Suppressor macrophage treated with lipopolysaccharide for 1 hour (primary cell): ENCODE results near the gene STAG1.
"Not testable (repeated sequence)": the region's sequence is repeated elsewhere in the genome, so short reads cannot be mapped to it uniquely, and the experiment has no call there.

Experiments used
- DNase-seq, 3 donors: peaks; one replicate each; pipeline ENCODE4 v3.0.0-alpha.2; 2020 to 2022

The STAG1 gene

DNA sequence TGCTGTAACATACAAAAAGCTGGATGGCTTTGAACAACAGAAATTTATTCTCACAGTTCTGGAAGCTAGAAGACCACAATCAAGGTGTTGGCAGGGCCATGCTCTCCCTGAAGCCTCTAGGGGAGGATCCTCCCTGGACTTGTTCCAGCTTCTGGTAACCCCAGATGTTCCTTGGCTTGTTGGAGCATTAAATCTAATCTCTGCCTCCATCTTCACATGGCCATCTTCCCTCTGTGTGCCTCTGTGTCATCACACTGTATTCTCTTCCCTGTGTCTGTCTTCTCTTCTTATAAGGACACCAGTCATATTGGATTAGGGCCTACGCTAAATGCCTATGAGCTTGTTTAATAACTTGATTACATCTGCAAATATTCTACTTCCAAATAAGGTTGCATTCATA is 109.5 kb downstream of the STAG1 start:
- no peak for DNase-seq

DNA sequence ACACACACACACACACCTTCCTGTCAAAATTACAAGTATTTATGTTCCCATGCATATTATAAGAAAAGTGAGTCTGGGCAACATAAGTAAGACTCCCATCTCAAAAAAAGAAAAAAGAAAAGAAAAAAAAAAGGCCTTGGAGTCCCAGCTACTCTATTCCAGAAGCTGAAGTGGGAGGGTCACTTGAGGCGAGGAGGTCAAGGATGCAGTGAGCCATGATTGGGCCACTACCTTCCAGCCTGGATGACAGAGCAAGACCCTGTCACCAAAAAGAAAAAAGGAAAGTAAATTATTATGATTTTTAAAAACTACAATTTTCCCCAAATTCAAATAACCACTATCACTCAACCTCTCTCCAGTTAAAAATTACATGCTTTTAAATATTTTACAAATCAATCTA is 113.1 kb downstream of the STAG1 start:
- no peak for DNase-seq

DNA sequence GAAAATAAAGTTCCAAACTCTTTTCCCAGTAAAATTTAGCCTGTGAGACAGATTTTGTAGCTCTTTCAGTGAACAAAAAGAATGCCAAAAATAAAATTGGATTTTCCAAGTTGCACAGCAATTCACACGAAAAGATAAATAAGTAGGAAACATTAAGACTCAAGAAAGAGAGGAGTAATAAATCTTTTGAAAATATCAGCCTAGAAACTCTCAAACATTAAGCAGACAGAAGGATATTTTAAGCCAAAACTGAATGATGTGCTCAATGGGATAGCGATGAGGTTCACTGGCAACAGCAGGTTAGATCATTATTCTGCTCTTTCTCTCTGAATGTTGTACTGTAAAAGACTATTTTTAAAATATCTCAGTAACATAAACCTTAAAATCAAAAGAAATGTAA is 115.0 kb downstream of the STAG1 start:
- DNase-seq, result no peak

DNA sequence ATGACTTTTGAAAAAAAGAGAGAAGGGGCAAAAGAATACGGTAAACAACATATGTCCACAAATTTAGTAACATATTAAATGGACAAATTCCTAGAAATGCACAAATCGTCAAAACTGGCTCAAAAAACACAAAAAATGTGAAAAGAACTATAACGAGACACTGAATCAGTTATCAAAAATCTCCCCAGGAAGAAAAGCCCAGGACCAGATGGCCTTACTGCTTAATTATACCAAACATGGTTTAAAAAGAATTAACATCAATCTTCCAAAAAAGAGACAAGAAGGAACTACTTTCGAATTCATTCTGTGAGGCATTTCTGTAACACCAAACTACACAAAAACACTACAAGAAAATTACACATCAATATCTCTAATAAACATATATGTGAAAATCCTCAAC is 117.4 kb downstream of the STAG1 start:
- DNase-seq, result no peak

DNA sequence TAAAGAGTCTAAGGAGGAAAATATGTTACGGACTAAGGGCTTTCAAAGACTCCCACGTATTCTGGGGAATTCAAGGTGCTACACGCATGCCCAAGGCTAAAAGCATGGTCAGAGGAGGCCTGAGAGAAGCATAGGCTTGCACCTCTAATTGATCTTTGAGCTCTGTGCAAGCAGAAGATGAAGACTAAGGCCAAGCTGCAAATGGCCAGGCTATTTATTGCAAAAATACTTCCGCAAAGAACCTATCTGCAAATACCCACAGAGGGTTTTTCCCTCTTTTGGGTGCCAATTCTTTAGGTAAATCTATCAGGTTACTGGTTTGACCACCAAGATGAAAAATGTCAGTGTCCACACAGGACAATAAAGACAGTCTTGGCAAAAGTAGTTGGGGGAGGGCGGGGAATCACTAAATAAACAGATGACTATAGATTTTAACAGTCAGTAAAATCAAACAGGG is 119.5 kb downstream of the STAG1 start:
- DNase-seq, result no peak

DNA sequence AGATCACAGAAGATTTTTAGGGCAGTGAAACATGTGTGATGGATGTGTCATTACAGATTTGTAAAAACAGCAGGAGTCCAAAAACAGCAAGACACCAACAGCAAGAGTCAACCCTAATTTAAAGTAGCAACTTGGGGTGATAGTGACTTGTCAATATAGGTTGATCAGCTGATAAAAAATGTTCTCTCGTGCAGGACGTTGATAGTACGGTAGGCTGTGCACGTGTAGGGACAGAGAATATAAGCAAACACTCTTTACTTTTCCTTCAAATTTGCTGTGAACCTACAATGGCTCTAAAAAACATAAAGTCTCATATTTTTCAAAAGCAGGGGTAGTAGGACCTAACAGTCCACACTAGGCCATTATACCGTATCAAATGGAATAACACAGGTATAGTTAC is 120.8 kb downstream of the STAG1 start:
- DNase-seq, result no peak

DNA sequence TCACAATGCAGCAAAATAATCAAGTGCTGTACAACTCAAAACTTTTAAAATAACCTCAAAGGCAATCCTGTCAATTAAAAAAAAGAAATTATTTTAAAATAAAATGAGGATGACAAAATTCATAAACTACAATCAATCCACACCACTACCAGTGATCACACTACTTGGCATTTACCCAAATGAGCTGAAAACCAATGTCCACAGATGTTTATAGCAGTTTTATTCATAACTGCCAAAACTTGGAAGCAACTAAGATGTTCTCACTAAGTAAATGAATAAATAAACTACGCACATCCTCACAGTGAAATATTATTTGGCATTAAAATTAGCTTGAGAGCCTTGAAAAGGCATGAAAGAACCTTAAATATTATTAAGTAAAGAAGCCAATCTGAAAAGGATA is 121.3 kb downstream of the STAG1 start:
- no peak for DNase-seq

DNA sequence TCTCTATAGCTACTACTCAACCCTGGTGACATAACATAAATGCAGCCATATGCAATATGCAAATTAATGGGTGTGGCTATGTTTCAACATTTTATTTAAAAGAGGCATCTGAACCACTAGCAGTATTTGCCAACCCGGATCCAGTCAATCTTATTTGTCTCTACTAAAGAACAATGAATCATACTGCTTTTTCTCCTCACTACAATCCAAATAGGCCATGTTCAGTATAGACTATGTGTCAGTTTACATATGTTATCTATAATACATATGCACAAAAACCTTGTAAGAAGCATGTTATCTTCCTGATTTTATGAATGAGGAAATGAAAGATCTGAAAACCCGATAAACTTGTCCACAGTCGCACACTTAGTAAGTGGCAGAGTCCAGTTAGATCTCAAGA is 125.7 kb downstream of the STAG1 start:
- peak; percentile 6 to 25 (median 22) for DNase-seq

DNA sequence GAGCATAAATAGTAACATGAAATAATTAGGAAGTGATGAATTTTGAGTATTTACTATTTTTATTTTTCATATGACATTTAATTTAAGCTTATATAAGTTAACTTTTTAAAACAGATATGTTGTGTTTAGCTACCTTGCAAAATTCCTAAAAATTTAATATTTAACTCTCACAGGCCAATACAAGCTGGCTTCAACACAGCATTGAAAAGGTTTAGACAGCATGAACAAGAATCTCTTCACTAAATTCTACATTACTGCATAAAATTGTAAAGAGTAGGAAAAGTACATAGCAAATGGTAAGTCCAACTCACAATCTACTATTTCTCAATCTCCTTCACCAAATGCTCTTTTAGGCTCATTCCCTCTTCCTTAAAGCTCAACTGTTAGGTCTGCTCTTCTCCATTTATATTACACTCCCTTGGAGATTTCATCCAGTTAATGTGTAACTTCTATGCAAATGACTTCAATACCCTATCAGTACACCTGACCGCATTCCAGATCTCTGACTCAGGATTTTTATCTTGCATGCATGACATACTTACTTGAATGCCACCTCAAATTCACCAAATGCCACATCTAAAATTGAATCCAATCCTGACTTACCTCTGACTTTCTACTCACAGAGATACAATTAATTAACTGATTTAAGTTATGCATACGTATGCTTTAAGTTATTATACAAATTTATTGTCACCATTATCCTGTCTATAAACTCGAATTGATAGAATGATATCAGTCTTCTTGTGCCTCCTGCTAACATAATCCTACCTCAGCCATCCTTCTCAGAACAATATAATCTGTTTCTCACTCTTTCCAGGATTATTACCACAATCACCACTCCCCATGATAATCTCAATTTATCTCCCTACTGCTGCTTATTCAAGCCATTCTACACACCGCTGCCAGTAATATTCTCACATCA is 127.0 kb downstream of the STAG1 start:
- no peak for DNase-seq

DNA sequence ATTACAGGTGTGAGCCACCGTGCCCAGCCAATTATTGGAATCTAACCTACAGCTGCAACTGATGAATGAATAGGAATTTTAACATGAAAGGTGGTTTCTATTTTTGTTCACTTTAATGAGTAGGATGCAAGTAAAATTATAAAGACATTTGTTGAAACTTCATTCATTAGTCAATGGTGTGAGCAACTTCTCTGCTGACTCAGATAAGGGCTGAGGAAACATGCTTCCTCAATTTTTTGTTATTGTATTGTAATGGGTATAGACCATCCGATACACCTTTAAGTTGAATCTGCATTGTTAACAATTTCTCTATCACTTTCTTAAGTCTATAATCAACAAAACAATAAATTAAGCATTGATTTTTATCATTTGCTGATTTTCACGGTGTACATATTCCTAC is 127.8 kb downstream of the STAG1 start:
- peak; percentile 39 to 69 (median 59) for DNase-seq

DNA sequence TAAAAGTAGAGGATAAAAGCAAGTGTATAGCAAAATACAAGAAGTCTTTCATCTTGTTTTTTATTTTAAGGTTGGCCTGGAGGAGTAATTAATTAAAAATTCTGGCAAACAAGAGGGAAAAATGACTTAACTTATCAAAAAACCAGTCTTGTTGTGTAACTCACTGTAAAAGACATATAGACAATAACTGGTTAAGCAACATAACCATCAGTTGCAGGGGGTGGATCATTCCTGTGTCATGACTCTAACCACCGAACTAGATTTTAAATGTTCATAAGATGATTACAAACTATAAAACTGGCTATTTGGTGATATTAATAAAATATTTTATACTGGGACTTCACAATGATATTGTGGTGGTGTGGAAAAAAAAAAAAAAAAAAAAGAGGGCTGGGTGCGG is 130.6 kb downstream of the STAG1 start:
- no peak for DNase-seq

DNA sequence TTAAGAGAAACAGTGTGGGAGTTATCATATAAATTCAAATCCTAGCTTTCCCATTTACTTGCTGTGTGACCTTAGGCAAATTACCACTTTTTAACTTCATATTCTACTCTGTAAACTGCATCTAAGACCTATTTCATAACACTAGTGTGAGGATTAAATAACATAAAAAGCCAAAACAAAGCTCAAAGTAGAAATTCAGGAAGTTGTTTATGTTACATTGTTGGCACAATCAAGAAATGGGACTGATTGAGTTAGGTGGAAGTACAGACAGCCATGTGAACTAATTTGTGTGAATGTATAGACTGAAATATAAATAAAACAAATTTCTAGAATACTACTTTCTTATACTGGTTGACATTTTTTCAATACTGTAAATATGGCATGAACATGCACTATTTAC is 131.7 kb downstream of the STAG1 start:
- peak in 1 of 3 donors; percentile 25 for DNase-seq

DNA sequence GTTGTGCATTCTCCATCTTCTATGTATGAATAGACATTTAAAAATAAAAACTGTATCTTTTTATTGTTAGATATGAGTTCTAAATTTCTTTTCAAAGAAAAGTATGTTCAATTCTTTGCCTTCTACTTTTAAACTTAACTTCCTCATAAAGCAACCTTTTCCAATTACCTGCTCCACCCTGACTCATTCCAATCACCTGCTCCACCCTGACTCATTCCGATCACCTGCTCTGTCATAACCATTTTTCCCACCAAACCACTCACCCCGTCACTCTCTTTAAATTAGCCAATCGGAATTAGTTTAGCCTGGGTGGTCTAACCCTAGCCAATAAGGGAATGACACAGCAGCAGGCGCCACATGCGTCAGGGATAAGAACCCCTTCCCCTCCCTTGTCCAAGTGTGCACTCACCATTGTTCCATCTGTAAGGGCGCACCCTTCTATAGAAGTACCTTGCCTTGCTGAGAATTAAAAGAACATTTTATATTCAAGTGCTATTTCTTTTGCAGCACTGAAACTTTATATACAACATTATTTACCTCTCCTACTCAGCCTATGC is 134.1 kb downstream of the STAG1 start:
- not testable (repeated sequence) for DNase-seq

DNA sequence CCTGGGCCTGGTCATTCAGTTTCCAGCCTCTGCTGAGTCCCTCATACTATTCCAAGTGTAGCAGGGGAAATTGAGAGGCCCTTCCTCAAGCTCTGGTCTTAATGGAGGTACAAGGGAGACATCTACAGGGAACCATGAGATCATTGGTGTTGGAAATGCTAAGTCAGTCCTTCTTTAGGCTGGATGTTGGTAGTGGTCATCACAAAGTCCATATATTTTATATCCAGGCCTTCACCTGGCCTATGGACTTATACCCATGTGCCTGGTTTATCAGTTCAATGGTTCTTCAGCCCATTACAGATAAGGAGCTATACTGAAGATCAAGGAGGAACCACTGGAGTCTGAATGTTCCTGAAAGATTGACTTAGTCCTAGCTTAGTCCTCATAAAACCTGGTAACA is 135.0 kb downstream of the STAG1 start:
- peak in 1 of 3 donors; percentile 6 for DNase-seq

DNA sequence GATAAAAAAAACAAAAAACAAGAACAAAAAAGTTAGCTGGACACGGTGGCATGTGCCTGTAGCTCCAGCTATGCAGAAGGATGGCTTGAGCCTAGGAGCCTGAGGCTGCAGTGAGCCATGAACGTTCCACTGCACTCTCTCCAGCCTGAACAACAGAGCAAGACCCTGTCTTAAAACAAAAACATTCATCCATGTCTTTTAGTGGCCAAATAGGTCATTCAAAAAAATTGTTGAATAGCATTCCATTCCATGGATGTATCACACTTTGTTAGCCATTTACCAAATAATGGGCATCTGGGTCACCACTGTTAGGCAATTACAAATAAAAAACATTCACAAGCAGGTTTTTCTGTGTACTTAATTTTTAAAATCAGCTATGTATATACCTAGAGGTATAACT is 139.7 kb downstream of the STAG1 start:
- no peak for DNase-seq

DNA sequence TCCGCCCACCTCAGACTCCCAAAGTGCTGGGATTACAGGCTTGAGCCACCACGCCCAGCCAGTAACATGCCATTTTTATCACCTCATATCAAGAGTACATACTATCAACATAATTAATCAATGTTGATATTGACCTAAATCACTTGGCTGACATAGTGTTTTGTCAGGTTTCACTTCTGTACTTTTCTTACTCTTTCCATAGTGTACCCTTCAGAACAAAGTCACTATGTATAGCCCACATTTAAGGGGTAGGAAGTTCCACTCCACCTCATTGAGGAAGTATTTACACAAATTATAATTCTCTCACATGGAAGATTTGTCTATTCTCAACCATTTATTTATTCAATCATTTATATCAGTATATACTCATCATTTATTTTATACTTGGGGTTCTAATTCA is 145.2 kb downstream of the STAG1 start:
- DNase-seq, result no peak

DNA sequence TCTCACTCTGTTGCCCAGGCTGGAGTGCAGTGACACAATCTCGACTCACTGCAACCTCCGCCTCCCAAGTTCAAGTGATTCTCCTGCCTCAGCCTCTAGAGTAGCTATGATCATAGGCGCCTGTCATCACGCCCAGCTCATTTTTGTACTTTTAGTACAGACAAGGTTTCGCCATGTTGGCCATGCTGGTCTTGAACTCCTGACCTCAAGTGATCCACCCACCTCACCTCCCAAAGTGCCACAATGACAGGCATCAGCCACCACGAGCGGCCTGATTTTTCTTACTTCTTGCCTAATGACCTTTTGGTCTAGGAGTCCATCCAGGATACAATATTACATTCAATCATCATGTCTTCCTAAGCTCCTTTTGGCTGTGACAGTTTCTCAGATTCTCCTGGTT is 146.0 kb downstream of the STAG1 start:
- not testable (repeated sequence) for DNase-seq

DNA sequence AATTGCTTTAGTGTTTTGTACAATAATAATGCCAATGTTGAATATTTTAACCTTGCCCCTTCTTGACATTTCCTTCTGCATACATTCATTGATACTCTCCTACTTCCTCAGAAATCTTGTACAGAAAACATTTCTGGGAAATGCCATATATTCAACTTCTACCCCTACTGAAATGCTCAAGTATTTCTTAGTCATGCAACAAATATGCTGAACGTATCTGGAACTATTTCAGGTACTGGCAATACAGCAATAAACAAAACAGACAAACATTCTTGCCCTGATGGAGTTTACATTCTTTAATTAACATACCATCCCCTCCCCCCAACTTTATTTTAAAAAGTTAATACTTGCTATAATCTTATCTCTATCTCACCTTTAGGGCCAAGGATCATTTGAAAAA is 147.2 kb downstream of the STAG1 start:
- DNase-seq, result no peak

DNA sequence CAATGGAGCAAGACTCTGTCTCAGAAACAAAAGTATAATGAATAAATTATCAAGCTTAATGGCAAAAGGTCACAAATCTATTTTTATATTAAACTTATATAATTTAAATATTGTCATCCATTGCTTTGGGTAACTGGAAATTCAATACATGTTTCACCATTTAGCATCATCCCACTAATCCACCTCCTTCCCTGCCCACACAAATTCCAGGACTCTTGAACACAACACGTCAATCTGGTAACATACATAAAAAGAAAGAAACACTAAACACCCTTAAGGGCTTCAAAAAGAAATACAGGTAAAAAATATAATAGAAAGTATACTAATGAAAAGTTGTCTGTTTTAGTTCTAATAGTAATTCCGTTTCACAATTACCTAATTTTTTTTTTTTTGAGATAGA is 149.4 kb downstream of the STAG1 start:
- no peak for DNase-seq

DNA sequence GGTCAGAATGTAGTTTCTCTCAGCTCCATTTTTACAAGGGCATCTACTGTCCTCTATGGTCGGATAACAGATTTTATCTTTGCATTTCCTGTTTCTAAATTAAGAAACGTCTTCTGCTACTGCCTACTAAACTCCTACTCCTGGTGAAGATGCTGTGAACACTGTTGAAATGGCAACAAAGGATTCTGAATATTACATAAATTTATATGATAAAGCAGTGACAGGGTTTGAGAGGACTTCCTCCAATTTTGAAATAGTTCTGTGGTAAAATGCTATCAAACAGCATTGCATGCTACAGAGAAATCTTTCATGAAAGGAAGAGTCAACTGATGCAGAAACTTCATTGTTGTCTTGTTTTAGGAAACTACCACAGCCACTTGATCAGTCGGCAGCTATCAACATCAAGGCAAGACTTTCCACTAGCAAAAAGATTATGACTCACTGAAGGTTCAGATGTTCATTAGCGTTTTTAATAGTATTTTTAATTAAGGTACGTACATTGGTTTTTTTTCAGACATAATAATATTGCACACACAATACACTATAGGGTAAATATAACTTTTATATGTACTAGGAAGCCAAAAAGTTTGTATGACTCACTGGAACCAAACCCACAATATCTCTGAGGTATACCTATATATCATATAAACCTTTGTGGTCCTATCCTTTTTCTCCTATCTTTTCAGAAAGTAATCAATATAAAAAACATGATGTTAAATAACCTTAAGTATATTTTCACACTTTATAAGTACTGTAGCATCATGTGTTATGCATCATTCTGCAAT is 156.1 kb downstream of the STAG1 start:
- peak; percentile 12 to 51 (median 43) for DNase-seq

DNA sequence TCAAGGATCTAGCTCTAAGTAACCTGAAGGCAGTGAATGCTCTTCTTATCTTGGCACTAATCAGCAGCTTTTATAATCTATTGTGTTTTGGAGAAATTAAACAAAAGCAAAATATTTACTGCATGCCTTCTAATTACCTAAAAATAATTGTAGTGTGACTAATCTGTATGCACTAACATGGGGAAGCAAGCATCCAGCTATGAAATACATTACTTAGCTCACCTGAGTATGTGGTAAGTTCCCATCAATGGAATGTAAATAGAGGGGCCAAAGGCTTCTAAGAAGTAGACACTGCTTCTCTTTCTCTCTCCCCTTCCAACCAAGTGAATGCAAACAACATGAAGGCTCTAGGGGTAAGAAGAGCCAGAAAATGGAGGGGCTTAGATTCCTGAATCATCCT is 165.6 kb downstream of the STAG1 start:
- DNase-seq, result no peak

DNA sequence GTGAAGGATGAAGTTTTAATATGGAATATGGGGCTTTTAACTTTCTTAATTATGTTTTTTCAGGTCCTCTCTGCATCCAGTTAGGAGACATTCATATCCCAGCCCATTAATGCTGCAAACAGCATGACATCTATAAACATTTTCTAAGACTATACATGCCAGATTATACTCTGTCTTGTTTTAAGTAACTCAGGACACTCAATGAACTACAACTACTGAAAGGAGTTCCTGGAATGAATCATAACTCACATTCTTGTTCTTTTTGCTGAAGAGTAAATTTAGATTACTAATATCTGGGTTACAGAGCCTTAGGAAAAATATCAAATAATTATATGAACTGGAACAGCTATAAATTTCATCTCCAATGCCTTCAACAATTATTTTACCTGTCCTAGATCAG is 167.4 kb downstream of the STAG1 start:
- no peak for DNase-seq

DNA sequence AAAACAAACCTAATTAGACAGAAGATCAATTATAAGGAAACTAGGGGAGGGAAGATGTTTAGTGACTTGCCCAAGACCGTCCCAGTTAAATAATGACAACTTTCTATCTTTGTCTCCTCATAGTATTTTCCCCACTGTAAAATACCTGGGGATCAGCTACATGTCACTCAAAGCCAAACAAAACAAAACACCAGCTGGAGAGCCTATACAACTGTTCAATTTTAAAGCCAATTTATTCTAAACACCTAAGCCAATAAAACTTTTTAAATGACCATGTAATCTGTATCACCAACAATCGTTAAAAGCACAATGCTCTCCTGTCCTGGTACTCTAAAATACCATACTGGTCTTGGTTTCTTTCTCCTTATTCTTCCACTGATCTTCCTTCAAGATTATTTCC is 168.4 kb downstream of the STAG1 start:
- no peak for DNase-seq

DNA sequence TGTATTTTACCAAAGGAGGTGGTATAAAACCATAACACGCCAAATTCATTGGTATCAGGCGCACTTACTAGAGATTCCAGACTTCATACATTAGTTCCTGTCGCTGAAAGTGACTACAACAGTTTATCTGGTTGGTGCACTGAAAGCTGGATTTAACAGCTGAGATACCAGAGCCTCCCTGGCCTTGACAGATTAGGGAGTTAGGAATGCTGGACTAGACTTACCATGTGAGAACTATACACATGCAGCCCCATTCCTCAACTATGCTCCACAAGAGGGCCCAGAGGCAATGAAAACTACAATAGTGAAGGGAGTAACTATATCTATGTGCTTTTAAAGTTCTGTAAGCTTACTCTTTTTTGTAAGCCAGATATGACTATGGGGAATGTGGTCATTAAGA is 174.4 kb downstream of the STAG1 start:
- no peak for DNase-seq
